Memory B cell (primary cell): ENCODE results near the gene TPRA1.

ENCODE experiments used
- ATAC-seq: fragments of 150-1000 bp; cut with Tn5 transposase; 2 replicates; pipeline ENCODE4 v1.10.0; 2021; ENCODE audit warnings: low read depth, mild to moderate bottlenecking, moderate library complexity
- DNase-seq, 2 donors: peaks; one replicate each; pipeline ENCODE4 v3.0.0; 2022; ENCODE audit warnings: low spot score in 2 of 2
- H3K27ac Mint-ChIP-seq: one replicate; pipeline ENCODE4 v1.8.0; 2022; ENCODE audit warnings: mild to moderate bottlenecking, moderate library complexity, mixed read lengths
- H3K27me3 Mint-ChIP-seq: one replicate; pipeline ENCODE4 v1.8.0; 2022; ENCODE audit warnings: mixed read lengths
- H3K36me3 Mint-ChIP-seq: one replicate; pipeline ENCODE4 v1.8.0; 2022; ENCODE audit warnings: mild to moderate bottlenecking, mixed read lengths
- H3K4me1 Mint-ChIP-seq: one replicate; pipeline ENCODE4 v1.8.0; 2022; ENCODE audit warnings: mixed read lengths
- H3K4me3 Mint-ChIP-seq: one replicate; pipeline ENCODE4 v1.8.0; 2022; ENCODE audit warnings: mild to moderate bottlenecking, moderate library complexity, mixed read lengths
- H3K9me3 Mint-ChIP-seq: one replicate; pipeline ENCODE4 v1.8.0; 2022; ENCODE audit warnings: mixed read lengths

TPRA1 gene

GRCh38 chr3:127589600-127590281 lies 792 bp downstream of the TPRA1 start:
- Mint-ChIP-seq H3K36me3 (no peaks in the 10 kb centered on the region), H3K27me3 (no peaks in the 10 kb centered on the region), H3K4me1 (peaks cover 26% of the 10 kb centered on the region), H3K27ac (no peak overlapping the region), H3K4me3 (peak overlapping the region; percentile 93), H3K9me3 (no peaks in the 10 kb centered on the region)
- ATAC-seq (peak; percentile 3), DNase-seq (peak in 1 of 2 donors; percentile 44)

- H3K4me3 Mint-ChIP-seq: peak overlapping the region; percentile 84
- DNase-seq: no peak
- no peak for ATAC-seq
- no peaks in the 10 kb centered on the region for H3K27me3 Mint-ChIP-seq
- no peaks in the 10 kb centered on the region for H3K36me3 Mint-ChIP-seq
- no peak overlapping the region for H3K27ac Mint-ChIP-seq
- no peaks in the 10 kb centered on the region for H3K9me3 Mint-ChIP-seq
- H3K4me1 Mint-ChIP-seq: peaks cover 26% of the 10 kb centered on the region
These were observed 1.5 kb downstream of the TPRA1 start for GRCh38 chr3:127588806-127589577.

GRCh38 chr3:127587876-127588275 lies 2.7 kb downstream of the TPRA1 start:
- Mint-ChIP-seq H3K9me3 (no peaks in the 10 kb centered on the region), H3K36me3 (no peaks in the 10 kb centered on the region)
- DNase-seq: no peak

GRCh38 chr3:127585813-127586413 lies 4.6 kb downstream of the TPRA1 start:
- peaks cover 23% of the 10 kb centered on the region for H3K4me1 Mint-ChIP-seq
- no peak overlapping the region for H3K27ac Mint-ChIP-seq
- no peaks in the 10 kb centered on the region for H3K36me3 Mint-ChIP-seq
- H3K27me3 Mint-ChIP-seq: no peaks in the 10 kb centered on the region
- H3K9me3 Mint-ChIP-seq: no peaks in the 10 kb centered on the region
- DNase-seq (no peak), ATAC-seq (no peak)
- H3K4me3 Mint-ChIP-seq: no peak overlapping the region

More at GRCh38 chr3:127587876-127588275, 2.7 kb downstream of the TPRA1 start:
- no peaks in the 10 kb centered on the region for H3K27me3 Mint-ChIP-seq
- H3K4me3 Mint-ChIP-seq: no peak overlapping the region
- ATAC-seq: no peak
- H3K27ac Mint-ChIP-seq: no peak overlapping the region
- H3K4me1 Mint-ChIP-seq: peaks cover 26% of the 10 kb centered on the region

- Mint-ChIP-seq H3K27me3 (no peaks in the 10 kb centered on the region), H3K9me3 (no peaks in the 10 kb centered on the region), H3K36me3 (no peaks in the 10 kb centered on the region), H3K4me1 (peaks cover 26% of the 10 kb centered on the region), H3K27ac (no peak overlapping the region), H3K4me3 (no peak overlapping the region)
- DNase-seq (no peak), ATAC-seq (no peak)
These were observed 5.2 kb downstream of the TPRA1 start for GRCh38 chr3:127585163-127585812.

- Mint-ChIP-seq H3K27ac (no peak overlapping the region), H3K4me1 (peaks cover 26% of the 10 kb centered on the region)
These were observed 5.8 kb downstream of the TPRA1 start for GRCh38 chr3:127584734-127585133.

GRCh38 chr3:127580327-127581060 lies 10.0 kb downstream of the TPRA1 start:
- Mint-ChIP-seq H3K27me3 (no peaks in the 10 kb centered on the region), H3K27ac (no peak overlapping the region)

More at GRCh38 chr3:127584734-127585133, 5.8 kb downstream of the TPRA1 start:
- ATAC-seq (no peak), DNase-seq (no peak)
- H3K27me3 Mint-ChIP-seq: no peaks in the 10 kb centered on the region
- H3K9me3 Mint-ChIP-seq: no peaks in the 10 kb centered on the region
- H3K36me3 Mint-ChIP-seq: peaks cover 2% of the 10 kb centered on the region
- H3K4me3 Mint-ChIP-seq: no peak overlapping the region

GRCh38 chr3:127578802-127579201 lies 11.7 kb downstream of the TPRA1 start:
- Mint-ChIP-seq H3K27ac (peak overlapping the region; percentile 47), H3K36me3 (peaks cover 2% of the 10 kb centered on the region), H3K4me1 (peaks cover 14% of the 10 kb centered on the region), H3K4me3 (no peak overlapping the region), H3K27me3 (no peaks in the 10 kb centered on the region), H3K9me3 (no peaks in the 10 kb centered on the region)
- no peak for ATAC-seq
- no peak for DNase-seq

More at GRCh38 chr3:127580327-127581060, 10.0 kb downstream of the TPRA1 start:
- DNase-seq (no peak), ATAC-seq (no peak)
- H3K36me3 Mint-ChIP-seq: peaks cover 2% of the 10 kb centered on the region
- H3K9me3 Mint-ChIP-seq: no peaks in the 10 kb centered on the region
- H3K4me1 Mint-ChIP-seq: peaks cover 12% of the 10 kb centered on the region
- no peak overlapping the region for H3K4me3 Mint-ChIP-seq

- Mint-ChIP-seq H3K36me3 (peaks cover 2% of the 10 kb centered on the region), H3K4me1 (peaks cover 14% of the 10 kb centered on the region), H3K27ac (no peak overlapping the region), H3K4me3 (no peak overlapping the region), H3K9me3 (no peaks in the 10 kb centered on the region), H3K27me3 (no peaks in the 10 kb centered on the region)
- DNase-seq: no peak
- no peak for ATAC-seq
These were observed 12.4 kb downstream of the TPRA1 start for GRCh38 chr3:127578168-127578567.

- H3K9me3 Mint-ChIP-seq: no peaks in the 10 kb centered on the region
- peaks cover 14% of the 10 kb centered on the region for H3K4me1 Mint-ChIP-seq
- H3K27ac Mint-ChIP-seq: no peak overlapping the region
- no peak overlapping the region for H3K4me3 Mint-ChIP-seq
- DNase-seq: no peak
- no peak for ATAC-seq
- peaks cover 4% of the 10 kb centered on the region for H3K36me3 Mint-ChIP-seq
- no peaks in the 10 kb centered on the region for H3K27me3 Mint-ChIP-seq
These were observed 13.1 kb downstream of the TPRA1 start for GRCh38 chr3:127577448-127577847.

GRCh38 chr3:127574880-127575878 lies 15.4 kb downstream of the TPRA1 start:
- ATAC-seq: peak; percentile 99
- H3K27me3 Mint-ChIP-seq: no peaks in the 10 kb centered on the region
- peak; percentile 82 to 87 for DNase-seq
- H3K36me3 Mint-ChIP-seq: peaks cover 12% of the 10 kb centered on the region
- H3K4me3 Mint-ChIP-seq: no peak overlapping the region
- H3K9me3 Mint-ChIP-seq: no peaks in the 10 kb centered on the region
- H3K4me1 Mint-ChIP-seq: peaks cover 9% of the 10 kb centered on the region
- H3K27ac Mint-ChIP-seq: peak overlapping the region; percentile 42

GRCh38 chr3:127573912-127574311 lies 16.6 kb downstream of the TPRA1 start:
- no peak overlapping the region for H3K4me3 Mint-ChIP-seq
- H3K36me3 Mint-ChIP-seq: peaks cover 11% of the 10 kb centered on the region
- DNase-seq (no peak), ATAC-seq (no peak)
- no peak overlapping the region for H3K27ac Mint-ChIP-seq
- H3K4me1 Mint-ChIP-seq: peaks cover 5% of the 10 kb centered on the region
- no peaks in the 10 kb centered on the region for H3K27me3 Mint-ChIP-seq
- H3K9me3 Mint-ChIP-seq: no peaks in the 10 kb centered on the region
